PC-9 (cell line): ENCODE results near the gene KIF14.

Experiments
- EZH2 ChIP-seq: fragments of 200-600 bp; sonication (generic); IDR thresholded peaks from 2 replicates; pipeline ENCODE4 v1.8.0; 2017; ENCODE audit warnings: antibody characterized with exemption, low read depth
- TF ChIP-seq, protein P1 (sequence below): fragments of 200-600 bp; sonication (generic); conservative IDR thresholded peaks from 2 replicates; pipeline ENCODE4 v1.6.1; 2017; ENCODE audit warnings: mixed run types, antibody characterized with exemption, mild to moderate bottlenecking, moderate library complexity

DNA sequence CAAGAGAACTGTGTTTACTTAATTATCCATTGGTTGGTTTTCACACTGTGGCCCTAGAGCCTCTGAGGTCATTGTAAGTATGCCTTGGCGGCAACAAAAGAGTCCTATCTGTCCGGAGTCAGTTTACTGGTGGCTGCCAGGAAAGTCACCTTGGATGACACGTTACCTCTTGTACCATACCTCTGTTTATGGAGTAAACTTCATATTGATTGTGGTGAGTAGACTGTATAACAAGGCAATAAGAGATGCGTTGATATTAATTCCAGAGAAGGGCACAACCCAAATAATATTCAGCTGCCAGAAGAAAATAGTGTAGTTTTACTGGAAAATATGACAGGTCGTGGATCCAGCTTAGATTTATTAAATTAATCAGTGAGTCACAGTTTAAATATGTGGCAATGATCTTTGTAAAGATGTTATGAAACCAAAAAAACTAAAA is 20.4 kb upstream of the KIF14 start:
- no peak for TF ChIP-seq EZH2
- TF ChIP-seq, protein P1, sequence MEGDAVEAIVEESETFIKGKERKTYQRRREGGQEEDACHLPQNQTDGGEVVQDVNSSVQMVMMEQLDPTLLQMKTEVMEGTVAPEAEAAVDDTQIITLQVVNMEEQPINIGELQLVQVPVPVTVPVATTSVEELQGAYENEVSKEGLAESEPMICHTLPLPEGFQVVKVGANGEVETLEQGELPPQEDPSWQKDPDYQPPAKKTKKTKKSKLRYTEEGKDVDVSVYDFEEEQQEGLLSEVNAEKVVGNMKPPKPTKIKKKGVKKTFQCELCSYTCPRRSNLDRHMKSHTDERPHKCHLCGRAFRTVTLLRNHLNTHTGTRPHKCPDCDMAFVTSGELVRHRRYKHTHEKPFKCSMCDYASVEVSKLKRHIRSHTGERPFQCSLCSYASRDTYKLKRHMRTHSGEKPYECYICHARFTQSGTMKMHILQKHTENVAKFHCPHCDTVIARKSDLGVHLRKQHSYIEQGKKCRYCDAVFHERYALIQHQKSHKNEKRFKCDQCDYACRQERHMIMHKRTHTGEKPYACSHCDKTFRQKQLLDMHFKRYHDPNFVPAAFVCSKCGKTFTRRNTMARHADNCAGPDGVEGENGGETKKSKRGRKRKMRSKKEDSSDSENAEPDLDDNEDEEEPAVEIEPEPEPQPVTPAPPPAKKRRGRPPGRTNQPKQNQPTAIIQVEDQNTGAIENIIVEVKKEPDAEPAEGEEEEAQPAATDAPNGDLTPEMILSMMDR, result no peak
